ENCODE measurements around the gene FAM219B. TPM values are rescaled to one million over a fixed set of nuclear protein-coding genes. Genes with fewer than 3 reads are reported as not detected.

FAM219B gene
- polyA plus RNA-seq, 1 experiment, result 38.2 TPM

- POLR2A ChIA-PET, result interaction anchor here (0.6 to 1.4 kb wide), 2 partner anchors 12 kb away, joined by 4 to 5 read pairs; no protein-coding TSS in a partner anchor
- TF ChIP-seq CTCF (IDR thresholded peaks at IDR 0.05; ENCODE audit: low read depth, low read length), result no peak
These were observed 33.5 kb downstream of the FAM219B start, which contains the start of gene SCAMP2 for GRCh38 chr15:74873036-74873755. Gene SCAMP2 (minus strand): TSS chr15:74873365. CDS start chr15:74873255, 110 bp downstream.

DNA sequence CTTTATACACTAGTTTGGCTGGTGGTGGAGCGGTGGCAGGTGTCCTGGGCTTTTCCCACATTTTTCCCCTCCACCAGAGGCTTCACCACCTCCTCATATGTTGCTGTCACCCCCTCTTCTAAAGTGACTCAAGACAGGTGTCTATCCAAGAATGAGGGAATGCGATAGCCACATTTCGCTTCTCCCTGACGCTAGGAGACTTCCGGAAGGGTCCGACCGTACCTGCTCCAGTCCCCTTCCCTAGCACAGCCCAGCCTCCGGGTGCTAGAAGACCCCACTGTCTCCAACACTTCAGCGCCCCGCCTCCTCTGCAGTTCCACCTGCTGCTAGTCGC lies 34.0 kb downstream of the FAM219B start:
- ChIA-PET CTCF (interaction anchor here (1.2 kb wide), 1 partner anchor 29 kb away, joined by 4 read pairs; no protein-coding TSS in a partner anchor), POLR2A (interaction anchor here (1.4 kb wide), 1 partner anchor 12 kb away, joined by 5 read pairs; no protein-coding TSS in a partner anchor)
- H3K4me3 ChIP-seq (ENCODE audit: low read depth, low read length), result peak overlapping the region; percentile 93
- H3K27me3 ChIP-seq (ENCODE audit: control insufficient read depth, insufficient read depth, low read length), result peaks cover 5% of the 10 kb centered on the region
- TF ChIP-seq CTCF (IDR thresholded peaks at IDR 0.05; ENCODE audit: low read depth, low read length), result no peak
- DNase-seq (ENCODE audit: low read depth, low spot score), result no peak
- H3K9me3 ChIP-seq (ENCODE audit: control insufficient read depth, insufficient read depth, low read length), result no peaks in the 10 kb centered on the region
- peak overlapping the region; percentile 95 for H3K27ac ChIP-seq (ENCODE audit: low read depth, low read length)

More at GRCh38 chr15:74873036-74873755, 33.5 kb downstream of the FAM219B start, which contains the start of gene SCAMP2:
- CTCF ChIA-PET, result interaction anchor here (0.6 to 1.2 kb wide), 2 partner anchors 17 to 28 kb away, joined by 4 to 6 read pairs; no protein-coding TSS in a partner anchor
- Histone ChIP-seq H3K9me3 (ENCODE audit: control insufficient read depth, insufficient read depth, low read length) (no peaks in the 10 kb centered on the region), H3K27me3 (ENCODE audit: control insufficient read depth, insufficient read depth, low read length) (peaks cover 5% of the 10 kb centered on the region), H3K27ac (ENCODE audit: low read depth, low read length) (peak within 1 kb of the TSS; percentile 95), H3K4me3 (ENCODE audit: low read depth, low read length) (peak within 1 kb of the TSS; percentile 93)
- peak; percentile 78 for DNase-seq (ENCODE audit: low read depth, low spot score)

GRCh38 chr15:74870436-74871215 lies 36.0 kb downstream of the FAM219B start:
- no peaks in the 10 kb centered on the region for H3K9me3 ChIP-seq (ENCODE audit: control insufficient read depth, insufficient read depth, low read length)
- TF ChIP-seq CTCF (IDR thresholded peaks at IDR 0.05; ENCODE audit: low read depth, low read length), result no peak
- H3K4me3 ChIP-seq (ENCODE audit: low read depth, low read length), result no peak overlapping the region
- peak overlapping the region; percentile 22 for H3K27ac ChIP-seq (ENCODE audit: low read depth, low read length)
- POLR2A ChIA-PET, result interaction anchor here (1.2 kb wide), 1 partner anchor 26 kb away, joined by 4 read pairs; no protein-coding TSS in a partner anchor
- no peak for DNase-seq (ENCODE audit: low read depth, low spot score)
- CTCF ChIA-PET, result interaction anchor here (0.6 to 2.4 kb wide), 3 partner anchors 11 to 100 kb away, joined by 3 to 27 read pairs (median 8); no protein-coding TSS in a partner anchor
- no peaks in the 10 kb centered on the region for H3K27me3 ChIP-seq (ENCODE audit: control insufficient read depth, insufficient read depth, low read length)

DNA sequence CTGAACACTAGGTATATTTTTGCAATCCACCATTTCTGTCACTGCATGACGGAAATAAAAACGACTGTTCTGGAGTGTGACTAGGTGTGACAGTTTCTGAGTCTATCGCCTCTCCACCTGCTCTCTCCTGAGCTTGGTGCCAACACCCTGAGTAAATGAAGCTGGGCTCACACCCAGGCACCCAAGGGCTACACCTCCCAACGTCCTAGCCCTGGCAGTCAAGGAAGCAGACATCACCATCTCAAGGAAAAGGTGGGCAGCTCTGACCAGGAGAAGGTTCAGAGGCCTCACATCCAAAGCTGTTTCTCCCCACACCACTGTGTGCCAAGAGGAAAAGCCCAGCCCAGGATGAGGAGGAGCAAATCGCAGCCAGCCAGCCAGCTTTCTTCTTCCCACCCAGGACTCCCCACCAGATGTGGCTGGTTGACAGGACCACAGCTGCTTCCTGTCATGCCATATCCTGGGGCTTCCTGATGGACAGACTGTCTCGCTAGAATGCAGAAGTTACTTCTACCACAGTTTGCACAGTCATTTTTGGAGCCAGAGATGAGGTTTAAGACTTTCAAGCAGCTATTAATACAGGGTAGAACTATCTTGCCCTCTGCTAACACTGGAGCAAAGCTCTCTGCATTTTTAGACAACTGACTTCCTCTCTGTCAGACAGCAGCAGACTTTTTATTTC lies 36.8 kb downstream of the FAM219B start:
- H3K4me3 ChIP-seq (ENCODE audit: low read depth, low read length), result no peak overlapping the region

More for the DNA sequence above, 36.8 kb downstream of the FAM219B start:
- no peaks in the 10 kb centered on the region for H3K27me3 ChIP-seq (ENCODE audit: control insufficient read depth, insufficient read depth, low read length)
- ChIA-PET CTCF (interaction anchor here (0.5 to 2.4 kb wide), 5 partner anchors 10 to 99 kb away, joined by 3 to 27 read pairs (median 4); no protein-coding TSS in a partner anchor), POLR2A (interaction anchor here (0.7 to 1.2 kb wide), 2 partner anchors 13 to 26 kb away, joined by 3 to 4 read pairs; no protein-coding TSS in a partner anchor)
- TF ChIP-seq CTCF (IDR thresholded peaks at IDR 0.05; ENCODE audit: low read depth, low read length), result no peak
- no peak overlapping the region for H3K27ac ChIP-seq (ENCODE audit: low read depth, low read length)
- no peak for DNase-seq (ENCODE audit: low read depth, low spot score)
- H3K9me3 ChIP-seq (ENCODE audit: control insufficient read depth, insufficient read depth, low read length), result no peaks in the 10 kb centered on the region

Measured in AG04450 (cell line).